GM19468 (cell line): Measurements from ENCODE around the gene NCOA6.
"Not testable (repeated sequence)": the region's sequence is repeated elsewhere in the genome, so short reads cannot be mapped to it uniquely, and the experiment has no call there.

ENCODE experiments used
- ATAC-seq: cut with Tn5 transposase; IDR thresholded peaks from one replicate; pipeline ENCODE4 v1.9.1; 2021; ENCODE audit warnings: mild to moderate bottlenecking, moderate library complexity, moderate number of reproducible peaks; ENCODE audit not compliant: unreplicated experiment; ENCODE audit errors: extremely low read depth

Gene NCOA6

GRCh38 chr20:34729416-34729815 lies 96.0 kb downstream of the NCOA6 start:
- no peak for ATAC-seq

GRCh38 chr20:34724172-34724571 lies 101.3 kb downstream of the NCOA6 start:
- no peak for ATAC-seq

GRCh38 chr20:34722560-34722959 lies 102.9 kb downstream of the NCOA6 start:
- ATAC-seq: not testable (repeated sequence)

GRCh38 chr20:34720266-34720665 lies 105.2 kb downstream of the NCOA6 start:
- ATAC-seq: no peak

GRCh38 chr20:34719242-34720017 lies 106.0 kb downstream of the NCOA6 start:
- peak; percentile 61 for ATAC-seq

GRCh38 chr20:34717230-34718095 lies 108.0 kb downstream of the NCOA6 start:
- ATAC-seq: no peak

- ATAC-seq: no peak
Measured at GRCh38 chr20:34716921-34717229, 108.6 kb downstream of the NCOA6 start.

GRCh38 chr20:34715384-34715783 lies 110.1 kb downstream of the NCOA6 start:
- no peak for ATAC-seq

- not testable (repeated sequence) for ATAC-seq
Measured at GRCh38 chr20:34713944-34714515, 111.4 kb downstream of the NCOA6 start.

GRCh38 chr20:34713194-34713943 lies 112.1 kb downstream of the NCOA6 start:
- ATAC-seq: no peak

GRCh38 chr20:34712525-34713192 lies 112.8 kb downstream of the NCOA6 start:
- ATAC-seq: no peak

GRCh38 chr20:34711813-34712430 lies 113.5 kb downstream of the NCOA6 start:
- ATAC-seq: no peak

GRCh38 chr20:34710861-34711574 lies 114.4 kb downstream of the NCOA6 start:
- ATAC-seq: no peak

GRCh38 chr20:34710568-34710839 lies 114.9 kb downstream of the NCOA6 start:
- ATAC-seq: no peak

- ATAC-seq: no peak
Measured at GRCh38 chr20:34709831-34710567, 115.5 kb downstream of the NCOA6 start.

- ATAC-seq: peak; percentile 23
Measured at GRCh38 chr20:34709044-34709830, 116.2 kb downstream of the NCOA6 start.

GRCh38 chr20:34708621-34709043 lies 116.8 kb downstream of the NCOA6 start:
- ATAC-seq: no peak
